Mesenchymal stem cell (in vitro differentiated cells and primary cell): ENCODE results near the gene IFNGR1.

Experiments
- DNase-seq: peaks from one replicate; pipeline ENCODE4 v3.0.0-alpha.2; 2013
- H2AFZ ChIP-seq: one replicate; pipeline ENCODE4 v1.6.1; 2013; ENCODE audit warnings: low read depth, mild to moderate bottlenecking, control low read depth, inconsistent platforms, low read length, moderate library complexity
- H2AK5ac ChIP-seq: 2 replicates; pipeline ENCODE4 v1.6.1; 2013; ENCODE audit warnings: low read length, moderate library complexity, mild to moderate bottlenecking, inconsistent platforms; ENCODE audit not compliant: severe bottlenecking
- H2BK120ac ChIP-seq: one replicate; pipeline ENCODE4 v1.6.1; 2013; ENCODE audit warnings: low read depth, mild to moderate bottlenecking, inconsistent platforms, low read length, moderate library complexity
- H2BK12ac ChIP-seq, 2 experiments: one replicate each; pipeline ENCODE4 v1.6.1; 2013; ENCODE audit warnings: inconsistent platforms in 2 of 2, low read length in 2 of 2, mild to moderate bottlenecking in 2 of 2, moderate library complexity in 2 of 2, control low read depth in 1 of 2
- H2BK15ac ChIP-seq: one replicate; pipeline ENCODE4 v1.6.1; 2013; ENCODE audit warnings: mild to moderate bottlenecking, low read depth, inconsistent platforms; ENCODE audit not compliant: poor library complexity, severe bottlenecking
- H2BK5ac ChIP-seq: 2 replicates; pipeline ENCODE4 v1.6.1; 2013; ENCODE audit warnings: low read depth, mild to moderate bottlenecking, low read length, control low read depth, inconsistent platforms; ENCODE audit not compliant: poor library complexity, severe bottlenecking
- H3K14ac ChIP-seq, 2 experiments: one replicate each; pipeline ENCODE4 v1.6.1; 2013; ENCODE audit warnings: inconsistent platforms in 2 of 2, low read length in 2 of 2, control low read depth in 1 of 2, mild to moderate bottlenecking in 1 of 2, moderate library complexity in 1 of 2
- H3K18ac ChIP-seq, 2 experiments: one replicate each; pipeline ENCODE4 v1.6.1; 2013; ENCODE audit warnings: inconsistent platforms in 2 of 2, low read length in 2 of 2, control low read depth in 1 of 2, low read depth in 1 of 2, mild to moderate bottlenecking in 1 of 2
- H3K23ac ChIP-seq, 2 experiments: one replicate each; pipeline ENCODE4 v1.6.1; 2013; ENCODE audit warnings: inconsistent platforms in 2 of 2, low read length in 2 of 2, mild to moderate bottlenecking in 2 of 2, moderate library complexity in 2 of 2, control low read depth in 1 of 2
- H3K27ac ChIP-seq: 2 replicates; pipeline ENCODE4 v1.5.1; 2013; ENCODE audit warnings: mild to moderate bottlenecking, moderate library complexity, low read length, control low read depth, inconsistent platforms; ENCODE audit not compliant: poor library complexity, severe bottlenecking
- H3K27me3 ChIP-seq, 2 experiments: 2 replicates each; pipeline versions ENCODE4 v1.6.1 to v1.7.0; 2013; ENCODE audit warnings: low read length in 2 of 2, mild to moderate bottlenecking in 2 of 2, moderate library complexity in 2 of 2, control low read depth in 1 of 2, inconsistent platforms in 1 of 2; ENCODE audit not compliant: control insufficient read depth in 1 of 2, insufficient read depth in 1 of 2
- H3K36me3 ChIP-seq, 2 experiments: 2 replicates each; pipeline versions ENCODE4 v1.6.1 to v1.7.0; 2013; ENCODE audit warnings: low read length in 2 of 2, control low read depth in 1 of 2, inconsistent platforms in 1 of 2, low read depth in 1 of 2, mild to moderate bottlenecking in 1 of 2; ENCODE audit not compliant: insufficient read depth in 2 of 2, control insufficient read depth in 1 of 2
- H3K4ac ChIP-seq, 2 experiments: one replicate each; pipeline ENCODE4 v1.6.1; 2013; ENCODE audit warnings: inconsistent platforms in 2 of 2, low read length in 2 of 2, mild to moderate bottlenecking in 2 of 2, moderate library complexity in 2 of 2, control low read depth in 1 of 2, low read depth in 1 of 2
- H3K4me1 ChIP-seq: 2 replicates; pipeline ENCODE4 v1.6.1; 2013; ENCODE audit warnings: low read depth, low read length, control low read depth; ENCODE audit not compliant: control insufficient read depth, insufficient read depth
- H3K4me2 ChIP-seq: 2 replicates; pipeline ENCODE4 v1.6.1; 2013; ENCODE audit warnings: low read length, mild to moderate bottlenecking, inconsistent platforms; ENCODE audit not compliant: poor library complexity, severe bottlenecking
- H3K4me3 ChIP-seq, 2 experiments: 2 replicates each; pipeline versions ENCODE4 v1.5.1 to v1.7.0; 2013; ENCODE audit warnings: low read length in 2 of 2, mild to moderate bottlenecking in 2 of 2, control low read depth in 1 of 2, low read depth in 1 of 2; ENCODE audit not compliant: insufficient read depth in 1 of 2
- H3K79me1 ChIP-seq: replicated peaks from 2 replicates; pipeline ENCODE4 v1.6.1; 2013; ENCODE audit warnings: mild to moderate bottlenecking, control low read depth, low read length, inconsistent platforms; ENCODE audit not compliant: poor library complexity, severe bottlenecking
- H3K9ac ChIP-seq: 2 replicates; pipeline ENCODE4 v1.7.0; 2013; ENCODE audit warnings: mild to moderate bottlenecking, low read length, moderate library complexity
- H3K9me3 ChIP-seq: 2 replicates; pipeline ENCODE4 v1.7.0; 2013; ENCODE audit warnings: mild to moderate bottlenecking, low read length; ENCODE audit not compliant: control insufficient read depth
- H4K8ac ChIP-seq: one replicate; pipeline ENCODE4 v1.6.1; 2013; ENCODE audit warnings: inconsistent platforms, mild to moderate bottlenecking, low read length, moderate library complexity
- H4K91ac ChIP-seq: one replicate; pipeline ENCODE4 v1.6.1; 2013; ENCODE audit warnings: mild to moderate bottlenecking, low read length, inconsistent platforms
- WGBS: methylation state at CpG from one replicate; pipeline ENCODE4 v1.1.7; 2013; ENCODE audit warnings: mixed read lengths; 5-methylcytosine and 5-hydroxymethylcytosine counted together

Gene IFNGR1

DNA sequence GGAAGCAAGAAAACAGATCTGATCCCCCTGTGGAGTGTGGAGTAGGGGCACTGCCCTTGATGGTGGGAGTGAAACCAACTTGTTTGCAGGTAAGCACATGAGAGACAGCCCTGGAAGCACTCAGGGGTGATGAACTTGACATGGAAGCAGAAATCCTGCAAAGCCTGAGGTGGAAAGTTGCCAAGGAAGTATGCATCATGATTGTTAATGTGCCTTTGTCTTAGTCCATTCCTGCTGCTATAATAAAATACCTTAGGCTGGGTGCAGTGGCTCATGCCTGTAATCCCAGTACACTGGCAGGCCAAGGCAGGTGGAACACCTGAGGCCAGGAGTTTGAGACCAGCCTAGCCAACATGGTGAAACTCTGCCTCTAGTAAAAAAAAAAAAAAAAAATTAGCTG, 40.2 kb upstream of the IFNGR1 start:
- Histone ChIP-seq H3K4ac (no peak overlapping the region), H3K27me3 (no peaks in the 10 kb centered on the region), H3K4me2 (no peak overlapping the region), H3K4me1 (peaks cover 3% of the 10 kb centered on the region), H3K9ac (no peak overlapping the region), H2BK5ac (no peak overlapping the region), H2AFZ (no peak overlapping the region), H3K14ac (no peak overlapping the region), H3K9me3 (peaks cover 15% of the 10 kb centered on the region), H3K4me3 (no peak overlapping the region), H3K36me3 (no peaks in the 10 kb centered on the region), H2BK12ac (no peak overlapping the region), H3K79me1 (no peaks in the 10 kb centered on the region), H2BK15ac (no peak overlapping the region), H3K27ac (no peak overlapping the region), H4K8ac (no peak overlapping the region), H3K23ac (no peak overlapping the region), H3K18ac (no peak overlapping the region), H2BK120ac (no peak overlapping the region), H4K91ac (no peak overlapping the region), H2AK5ac (no peak overlapping the region)
- no peak for DNase-seq

DNA sequence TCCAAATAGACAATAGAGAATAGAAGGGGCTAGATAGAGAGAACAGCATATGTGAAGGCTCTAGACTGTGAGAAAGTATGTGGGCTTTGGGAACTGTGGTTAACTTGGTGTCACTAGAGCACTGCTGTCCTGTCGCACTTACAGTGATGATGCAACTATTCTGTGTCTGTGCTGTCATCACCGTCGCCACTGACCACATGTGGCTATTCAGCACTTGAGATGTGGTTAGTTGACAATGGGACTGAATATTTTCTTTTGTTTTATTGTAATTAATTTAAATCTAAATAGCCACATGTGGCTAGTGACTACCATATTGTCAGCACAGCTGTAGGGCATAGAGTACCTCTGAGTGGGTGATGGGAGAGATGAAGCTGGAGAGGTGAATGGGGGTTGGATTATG, 39.0 kb upstream of the IFNGR1 start:
- Histone ChIP-seq H2AK5ac (no peak overlapping the region), H3K4ac (no peak overlapping the region), H3K18ac (no peak overlapping the region), H3K27ac (no peak overlapping the region), H2BK5ac (no peak overlapping the region), H3K79me1 (no peaks in the 10 kb centered on the region), H4K8ac (no peak overlapping the region), H4K91ac (no peak overlapping the region), H3K27me3 (no peaks in the 10 kb centered on the region), H3K4me1 (peaks cover 3% of the 10 kb centered on the region), H2BK120ac (no peak overlapping the region), H3K9me3 (peaks cover 21% of the 10 kb centered on the region), H2AFZ (no peak overlapping the region), H3K36me3 (no peaks in the 10 kb centered on the region), H2BK12ac (no peak overlapping the region), H2BK15ac (no peak overlapping the region), H3K4me2 (no peak overlapping the region), H3K9ac (no peak overlapping the region), H3K14ac (no peak overlapping the region), H3K4me3 (no peak overlapping the region), H3K23ac (no peak overlapping the region)
- WGBS, result 40% methylated on average over 1 of the region's 3 CpGs
- DNase-seq, result peak; percentile 35

- no peaks in the 10 kb centered on the region for H3K27me3 ChIP-seq
- peaks cover 3% of the 10 kb centered on the region for H3K4me1 ChIP-seq
- H3K18ac ChIP-seq, result no peak overlapping the region
Measured at GRCh38 chr6:137256350-137257103, 37.3 kb upstream of the IFNGR1 start.

DNA sequence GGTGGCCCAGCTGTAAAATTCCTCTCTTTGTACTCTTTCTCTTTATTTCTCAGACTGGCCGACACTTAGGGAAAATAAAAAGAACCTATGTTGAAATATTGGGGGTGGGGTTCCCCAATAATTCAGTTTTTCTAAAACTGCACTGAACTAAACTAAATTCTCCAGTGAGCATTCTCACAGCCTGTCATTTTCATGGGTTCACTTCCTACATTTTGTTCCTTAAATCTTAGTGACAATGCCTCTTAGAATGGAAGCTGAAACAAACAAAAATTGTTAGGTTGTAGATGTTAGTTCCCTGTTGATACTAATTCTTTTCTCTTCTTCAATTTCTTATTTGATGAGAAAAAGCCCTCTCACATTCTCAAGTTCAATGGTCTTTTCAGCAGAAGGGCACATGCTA, 35.8 kb upstream of the IFNGR1 start:
- H2BK12ac ChIP-seq, result no peak overlapping the region
- H3K23ac ChIP-seq, result no peak overlapping the region
- no peak overlapping the region for H4K8ac ChIP-seq
- WGBS, result no CpG with 5 or more reads among the region's 1 CpG
- no peaks in the 10 kb centered on the region for H3K27me3 ChIP-seq
- H3K9me3 ChIP-seq, result peaks cover 26% of the 10 kb centered on the region
- no peak overlapping the region for H3K18ac ChIP-seq
- no peak overlapping the region for H2BK15ac ChIP-seq
- H3K4me3 ChIP-seq, result no peak overlapping the region
- H3K27ac ChIP-seq, result no peak overlapping the region
- no peak overlapping the region for H3K14ac ChIP-seq
- no peak overlapping the region for H2BK5ac ChIP-seq
- H3K9ac ChIP-seq, result no peak overlapping the region
- no peak overlapping the region for H2BK120ac ChIP-seq
- no peak overlapping the region for H4K91ac ChIP-seq
- H3K4ac ChIP-seq, result no peak overlapping the region
- no peaks in the 10 kb centered on the region for H3K79me1 ChIP-seq
- no peak overlapping the region for H2AFZ ChIP-seq
- no peak for DNase-seq
- no peaks in the 10 kb centered on the region for H3K4me1 ChIP-seq
- H3K4me2 ChIP-seq, result no peak overlapping the region
- no peak overlapping the region for H2AK5ac ChIP-seq
- no peaks in the 10 kb centered on the region for H3K36me3 ChIP-seq

More at GRCh38 chr6:137256350-137257103, 37.3 kb upstream of the IFNGR1 start:
- Histone ChIP-seq H3K4me3 (no peak overlapping the region), H2AK5ac (no peak overlapping the region), H3K9ac (no peak overlapping the region), H3K79me1 (no peaks in the 10 kb centered on the region), H2BK12ac (peak overlapping the region in 1 of 2 experiments; percentile 47), H2BK5ac (no peak overlapping the region), H3K23ac (no peak overlapping the region), H3K4me2 (no peak overlapping the region), H2BK120ac (no peak overlapping the region), H3K9me3 (peaks cover 26% of the 10 kb centered on the region), H2BK15ac (no peak overlapping the region), H4K91ac (no peak overlapping the region), H3K4ac (no peak overlapping the region), H2AFZ (no peak overlapping the region), H3K14ac (no peak overlapping the region), H3K36me3 (no peaks in the 10 kb centered on the region), H4K8ac (no peak overlapping the region), H3K27ac (no peak overlapping the region)
- no CpG with 5 or more reads among the region's 1 CpG for WGBS
- no peak for DNase-seq
